Testis (tissue), 2 donors: ENCODE results near the gene SLC36A4.

Source experiments
- POLR2A ChIP-seq: fragments of 450-650 bp; IDR thresholded peaks from one replicate; pipeline ENCODE4 v1.6.1; 2017; ENCODE audit warnings: antibody characterized with exemption, mild to moderate bottlenecking, moderate library complexity
- TF ChIP-seq, protein P1 (sequence below), 3 experiments: fragments of 450-650 bp in 2 of 3; fragments of 200-600 bp in 1 of 3; sonication (generic) in 1 of 3; IDR thresholded peaks; one replicate each; pipeline ENCODE4 v1.5.1; 2016 to 2019; ENCODE audit warnings: antibody characterized with exemption in 3 of 3, mild to moderate bottlenecking in 2 of 3, moderate library complexity in 1 of 3

DNA sequence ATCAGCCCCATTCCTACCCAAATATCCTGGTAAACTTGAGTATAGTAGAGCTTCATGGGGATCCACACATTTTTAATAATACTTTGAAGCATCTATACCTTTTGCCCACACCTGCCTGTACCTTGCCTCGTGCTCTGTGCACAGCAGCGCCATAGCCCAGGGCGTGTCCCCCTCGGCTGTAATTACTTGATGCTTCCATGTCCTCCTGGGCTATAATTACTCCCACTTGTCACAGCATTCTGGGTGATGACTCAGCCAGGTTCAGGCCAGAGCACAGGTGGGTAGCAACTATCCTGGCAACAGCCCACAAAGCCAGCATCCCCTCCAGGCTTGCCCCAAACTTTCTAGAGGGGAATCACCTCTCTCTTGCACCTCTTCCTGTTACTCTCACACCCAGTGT is 23.7 kb upstream of the SLC36A4 start:
- TF ChIP-seq, protein P1, sequence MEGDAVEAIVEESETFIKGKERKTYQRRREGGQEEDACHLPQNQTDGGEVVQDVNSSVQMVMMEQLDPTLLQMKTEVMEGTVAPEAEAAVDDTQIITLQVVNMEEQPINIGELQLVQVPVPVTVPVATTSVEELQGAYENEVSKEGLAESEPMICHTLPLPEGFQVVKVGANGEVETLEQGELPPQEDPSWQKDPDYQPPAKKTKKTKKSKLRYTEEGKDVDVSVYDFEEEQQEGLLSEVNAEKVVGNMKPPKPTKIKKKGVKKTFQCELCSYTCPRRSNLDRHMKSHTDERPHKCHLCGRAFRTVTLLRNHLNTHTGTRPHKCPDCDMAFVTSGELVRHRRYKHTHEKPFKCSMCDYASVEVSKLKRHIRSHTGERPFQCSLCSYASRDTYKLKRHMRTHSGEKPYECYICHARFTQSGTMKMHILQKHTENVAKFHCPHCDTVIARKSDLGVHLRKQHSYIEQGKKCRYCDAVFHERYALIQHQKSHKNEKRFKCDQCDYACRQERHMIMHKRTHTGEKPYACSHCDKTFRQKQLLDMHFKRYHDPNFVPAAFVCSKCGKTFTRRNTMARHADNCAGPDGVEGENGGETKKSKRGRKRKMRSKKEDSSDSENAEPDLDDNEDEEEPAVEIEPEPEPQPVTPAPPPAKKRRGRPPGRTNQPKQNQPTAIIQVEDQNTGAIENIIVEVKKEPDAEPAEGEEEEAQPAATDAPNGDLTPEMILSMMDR (IDR thresholded peaks at IDR 0.05), result no peak
- TF ChIP-seq POLR2A, result no peak
